RWPE1 (cell line): ENCODE data around the gene KRT38.

Experiments
- CTCF ChIA-PET: fragments of 350-600 bp; sonication (Branson Sonifier 250); formaldehyde crosslinking; extraction: SDS; loops from one replicate; lab custom pipeline; 2021; lab: Yijun Ruan, JAX
- POLR2A ChIA-PET: fragments of 400-600 bp; formaldehyde crosslinking; extraction: SDS; loops from one replicate; lab custom pipeline; 2020; ENCODE audit warnings: antibody characterized with exemption; ENCODE audit not compliant: low non-redundant PET; lab: Yijun Ruan, JAX
- DNase-seq: peaks from one replicate; pipeline ENCODE4 v3.0.0; 2012; ENCODE audit warnings: low spot score
- H3K27ac ChIP-seq: fragments of 450-650 bp; 2 replicates; pipeline ENCODE4 v1.5.1; 2017
- TF ChIP-seq, protein P1 (sequence below): fragments of 450-650 bp; conservative IDR thresholded peaks from 2 replicates; pipeline ENCODE4 v1.5.1; 2017; ENCODE audit warnings: low read depth, mild to moderate bottlenecking

KRT38 gene

DNA sequence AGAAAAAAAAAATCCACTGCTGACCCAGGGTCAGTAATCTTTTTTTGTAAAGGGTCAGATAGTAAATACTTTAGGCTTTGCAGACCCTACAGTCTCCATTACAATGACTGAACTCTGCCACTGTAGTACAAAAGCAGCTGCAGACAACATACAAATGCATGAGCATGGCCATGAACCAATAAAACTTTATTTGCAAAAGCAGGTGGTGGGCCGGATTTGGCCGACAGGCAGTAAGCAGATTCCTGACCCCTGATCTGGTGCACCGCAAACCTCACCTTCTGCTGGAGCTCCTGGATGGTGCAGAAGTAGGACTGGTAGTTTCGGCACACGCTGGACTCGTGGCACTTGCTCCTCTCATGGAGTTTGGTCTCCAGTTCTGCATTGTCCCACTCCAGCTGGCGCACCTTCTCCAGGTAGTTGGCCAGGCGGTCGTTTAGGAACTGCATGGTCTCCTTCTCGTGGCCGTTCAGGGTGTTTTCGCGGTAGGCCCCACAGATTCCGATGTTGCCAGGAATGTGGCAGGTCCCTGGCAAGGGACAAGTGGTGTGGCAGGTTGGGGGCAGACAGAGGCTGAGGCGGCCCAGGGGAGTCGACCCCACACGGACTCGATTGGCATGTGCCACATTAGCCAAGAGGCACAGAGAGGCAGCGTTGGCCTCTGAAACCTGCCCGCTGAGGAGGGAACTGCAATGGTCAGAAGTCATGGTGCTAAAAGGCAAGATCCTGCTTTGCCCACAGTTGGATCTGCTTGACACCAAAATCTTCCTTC is 29.5 kb downstream of the KRT38 start:
- DNase-seq, result no peak
- ChIA-PET POLR2A (no interaction called here), CTCF (no interaction called here)
- no peak overlapping the region for H3K27ac ChIP-seq
- TF ChIP-seq, protein P1, sequence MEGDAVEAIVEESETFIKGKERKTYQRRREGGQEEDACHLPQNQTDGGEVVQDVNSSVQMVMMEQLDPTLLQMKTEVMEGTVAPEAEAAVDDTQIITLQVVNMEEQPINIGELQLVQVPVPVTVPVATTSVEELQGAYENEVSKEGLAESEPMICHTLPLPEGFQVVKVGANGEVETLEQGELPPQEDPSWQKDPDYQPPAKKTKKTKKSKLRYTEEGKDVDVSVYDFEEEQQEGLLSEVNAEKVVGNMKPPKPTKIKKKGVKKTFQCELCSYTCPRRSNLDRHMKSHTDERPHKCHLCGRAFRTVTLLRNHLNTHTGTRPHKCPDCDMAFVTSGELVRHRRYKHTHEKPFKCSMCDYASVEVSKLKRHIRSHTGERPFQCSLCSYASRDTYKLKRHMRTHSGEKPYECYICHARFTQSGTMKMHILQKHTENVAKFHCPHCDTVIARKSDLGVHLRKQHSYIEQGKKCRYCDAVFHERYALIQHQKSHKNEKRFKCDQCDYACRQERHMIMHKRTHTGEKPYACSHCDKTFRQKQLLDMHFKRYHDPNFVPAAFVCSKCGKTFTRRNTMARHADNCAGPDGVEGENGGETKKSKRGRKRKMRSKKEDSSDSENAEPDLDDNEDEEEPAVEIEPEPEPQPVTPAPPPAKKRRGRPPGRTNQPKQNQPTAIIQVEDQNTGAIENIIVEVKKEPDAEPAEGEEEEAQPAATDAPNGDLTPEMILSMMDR, result no peak

- CTCF ChIA-PET, result interaction anchor here (0.9 to 1.5 kb wide), 2 partner anchors 142 to 241 kb away, joined by 3 to 6 read pairs; no protein-coding TSS in a partner anchor
- TF ChIP-seq, protein P1, result no peak
- POLR2A ChIA-PET, result no interaction called here
- no peak overlapping the region for H3K27ac ChIP-seq
- no peak for DNase-seq
Measured at GRCh38 chr17:41407226-41407625, 33.6 kb downstream of the KRT38 start.

GRCh38 chr17:41406205-41406604 is 34.6 kb downstream of the KRT38 start:
- TF ChIP-seq, protein P1, result no peak
- ChIA-PET CTCF (interaction anchor here (0.9 to 1.5 kb wide), 3 partner anchors 11 to 242 kb away, joined by 3 to 6 read pairs (median 6); no protein-coding TSS in a partner anchor), POLR2A (no interaction called here)
- DNase-seq, result peak; percentile 41
- no peak overlapping the region for H3K27ac ChIP-seq

GRCh38 chr17:41404024-41404671 is 36.6 kb downstream of the KRT38 start:
- POLR2A ChIA-PET, result interaction anchor here (0.6 kb wide), 1 partner anchor 144 kb away, joined by 3 read pairs; no protein-coding TSS in a partner anchor
- peak overlapping the region; percentile 70 for H3K27ac ChIP-seq
- peak; percentile 94 for DNase-seq
- CTCF ChIA-PET, result interaction anchor here (0.6 to 1.2 kb wide), 7 partner anchors 145 to 769 kb away, joined by 3 to 4 read pairs (median 3); partner anchors contain the start of gene KRTAP4-6
- TF ChIP-seq, protein P1, result no peak

- no peak overlapping the region for H3K27ac ChIP-seq
- ChIA-PET POLR2A (no interaction called here), CTCF (interaction anchor here (0.6 to 1.2 kb wide), 3 partner anchors 145 to 168 kb away, joined by 3 to 4 read pairs (median 3); no protein-coding TSS in a partner anchor)
- no peak for DNase-seq
- TF ChIP-seq, protein P1, result no peak
Measured at GRCh38 chr17:41403404-41404023, 37.3 kb downstream of the KRT38 start.

GRCh38 chr17:41402161-41402560 is 38.6 kb downstream of the KRT38 start:
- TF ChIP-seq, protein P1, result no peak
- ChIA-PET POLR2A (no interaction called here), CTCF (no interaction called here)
- no peak overlapping the region for H3K27ac ChIP-seq
- DNase-seq, result no peak
